PC-9 (cell line): ENCODE measurements around the gene EWSR1. TPM values are rescaled to one million over a fixed set of nuclear protein-coding genes. Genes with fewer than 3 reads are reported as not detected.

ENCODE experiments used
- BruUV-seq: library from RNA; stranded (reverse); fragments of 400-500 nt; replicated peaks from 2 replicates; lab custom pipeline; 2021; lab: Mats Ljungman, UMichigan
- CTCF ChIA-PET: fragments of 300-600 bp; sonication (Branson Sonifier 250); formaldehyde crosslinking; loops from one replicate; lab custom pipeline; 2022; ENCODE audit warnings: antibody characterized with exemption; lab: Charles Lee
- POLR2A ChIA-PET: fragments of 300-600 bp; sonication (Branson Sonifier 250); formaldehyde crosslinking; loops from one replicate; lab custom pipeline; 2022; ENCODE audit warnings: antibody characterized with exemption; ENCODE audit not compliant: unreplicated experiment; lab: Charles Lee
- DNase-seq, 2 experiments: peaks; one replicate each; pipeline versions ENCODE4 v3.0.0 to v3.0.0-alpha.2; 2015 to 2022; ENCODE audit warnings: mixed read lengths in 1 of 2
- H2AFZ ChIP-seq: fragments of 200-600 bp; sonication (generic); 2 replicates; pipeline ENCODE4 v1.8.1; 2017; ENCODE audit warnings: antibody characterized with exemption
- H3F3A ChIP-seq: fragments of 200-600 bp; sonication (generic); 2 replicates; pipeline ENCODE4 v1.8.1; 2017; ENCODE audit warnings: antibody characterized with exemption, mild to moderate bottlenecking, low read depth; ENCODE audit not compliant: insufficient read depth
- H3K27ac ChIP-seq: fragments of 200-600 bp; sonication (generic); 2 replicates; pipeline ENCODE4 v1.6.1; 2016; ENCODE audit warnings: mixed run types
- H3K27me3 ChIP-seq: fragments of 200-600 bp; sonication (generic); 2 replicates; pipeline ENCODE4 v1.6.1; 2016; ENCODE audit warnings: low read depth, mixed run types; ENCODE audit not compliant: insufficient read depth
- H3K36me3 ChIP-seq: fragments of 200-600 bp; sonication (generic); 2 replicates; pipeline ENCODE4 v1.6.1; 2016; ENCODE audit warnings: low read depth, mixed run types
- H3K4me1 ChIP-seq: fragments of 200-600 bp; sonication (generic); replicated peaks from 2 replicates; pipeline ENCODE4 v1.6.1; 2016; ENCODE audit warnings: mixed run types; ENCODE audit not compliant: insufficient read depth
- H3K4me2 ChIP-seq: fragments of 200-600 bp; sonication (generic); 2 replicates; pipeline ENCODE4 v1.6.1; 2017; ENCODE audit warnings: mixed run types
- H3K4me3 ChIP-seq: fragments of 200-600 bp; sonication (generic); 2 replicates; pipeline ENCODE4 v1.6.1; 2016; ENCODE audit warnings: mixed run types
- H3K79me2 ChIP-seq: fragments of 200-600 bp; sonication (generic); 2 replicates; pipeline ENCODE4 v1.6.1; 2017; ENCODE audit warnings: low read depth, mixed run types
- H3K9me2 ChIP-seq: fragments of 200-600 bp; sonication (generic); 2 replicates; pipeline ENCODE4 v1.8.1; 2017; ENCODE audit warnings: mild to moderate bottlenecking; ENCODE audit not compliant: insufficient read depth
- H3K9me3 ChIP-seq: fragments of 200-600 bp; sonication (generic); 2 replicates; pipeline ENCODE4 v1.8.1; 2016; ENCODE audit warnings: low read depth; ENCODE audit not compliant: insufficient read depth
- H4K20me1 ChIP-seq: fragments of 200-600 bp; sonication (generic); 2 replicates; pipeline ENCODE4 v1.8.1; 2017; ENCODE audit not compliant: insufficient read depth
- EZH2 ChIP-seq: fragments of 200-600 bp; sonication (generic); IDR thresholded peaks from 2 replicates; pipeline ENCODE4 v1.8.0; 2017; ENCODE audit warnings: antibody characterized with exemption, low read depth
- intact Hi-C: fragments of 100-400 bp; cut with micrococcal nuclease; formaldehyde crosslinking; loops from one replicate; pipeline ENCODE4 v1.10.0; 2022; ENCODE audit not compliant: unreplicated experiment
- total RNA-seq: library from RNA; stranded (reverse); gene quantifications from 2 replicates; pipeline ENCODE4 v1.2.3, GENCODE V29; 2021
- TF ChIP-seq, protein P1 (sequence below): fragments of 200-600 bp; sonication (generic); conservative IDR thresholded peaks from 2 replicates; pipeline ENCODE4 v1.6.1; 2017; ENCODE audit warnings: mixed run types, antibody characterized with exemption, mild to moderate bottlenecking, moderate library complexity

Gene EWSR1
- total RNA-seq, 1 experiment from 2014 or later, result 200 TPM

DNA sequence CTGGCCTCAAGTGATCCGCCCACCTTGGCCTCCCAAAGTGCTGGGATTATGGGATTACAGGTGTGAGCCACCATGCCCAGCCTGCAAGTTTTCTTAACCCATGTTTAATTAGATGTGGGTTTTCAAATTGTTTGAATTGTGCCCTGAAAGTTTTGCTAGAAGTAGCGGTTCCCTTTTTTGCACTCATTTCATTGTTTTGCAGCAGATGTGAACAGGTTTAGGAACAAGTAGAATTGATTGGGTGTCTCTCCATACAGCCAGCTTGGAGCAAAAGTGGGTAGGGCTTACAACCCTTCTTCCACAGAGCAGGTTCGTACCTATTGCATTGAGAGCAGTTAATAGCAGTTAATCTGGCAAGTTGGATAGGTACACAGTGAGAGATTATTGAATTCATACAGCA, 16.1 kb downstream of the EWSR1 start:
- Histone ChIP-seq H3K4me3 (no peak overlapping the region), H3K4me2 (no peak overlapping the region), H3F3A (peaks cover 51% of the 10 kb centered on the region), H3K79me2 (peaks cover 61% of the 10 kb centered on the region), H2AFZ (no peak overlapping the region), H4K20me1 (peaks cover 96% of the 10 kb centered on the region), H3K27ac (no peak overlapping the region), H3K9me3 (no peaks in the 10 kb centered on the region), H3K4me1 (no peaks in the 10 kb centered on the region), H3K27me3 (no peaks in the 10 kb centered on the region), H3K9me2 (no peaks in the 10 kb centered on the region), H3K36me3 (peaks cover 67% of the 10 kb centered on the region)
- TF ChIP-seq, protein P1, sequence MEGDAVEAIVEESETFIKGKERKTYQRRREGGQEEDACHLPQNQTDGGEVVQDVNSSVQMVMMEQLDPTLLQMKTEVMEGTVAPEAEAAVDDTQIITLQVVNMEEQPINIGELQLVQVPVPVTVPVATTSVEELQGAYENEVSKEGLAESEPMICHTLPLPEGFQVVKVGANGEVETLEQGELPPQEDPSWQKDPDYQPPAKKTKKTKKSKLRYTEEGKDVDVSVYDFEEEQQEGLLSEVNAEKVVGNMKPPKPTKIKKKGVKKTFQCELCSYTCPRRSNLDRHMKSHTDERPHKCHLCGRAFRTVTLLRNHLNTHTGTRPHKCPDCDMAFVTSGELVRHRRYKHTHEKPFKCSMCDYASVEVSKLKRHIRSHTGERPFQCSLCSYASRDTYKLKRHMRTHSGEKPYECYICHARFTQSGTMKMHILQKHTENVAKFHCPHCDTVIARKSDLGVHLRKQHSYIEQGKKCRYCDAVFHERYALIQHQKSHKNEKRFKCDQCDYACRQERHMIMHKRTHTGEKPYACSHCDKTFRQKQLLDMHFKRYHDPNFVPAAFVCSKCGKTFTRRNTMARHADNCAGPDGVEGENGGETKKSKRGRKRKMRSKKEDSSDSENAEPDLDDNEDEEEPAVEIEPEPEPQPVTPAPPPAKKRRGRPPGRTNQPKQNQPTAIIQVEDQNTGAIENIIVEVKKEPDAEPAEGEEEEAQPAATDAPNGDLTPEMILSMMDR, result no peak
- no peak for TF ChIP-seq EZH2
- no peak for DNase-seq
- POLR2A ChIA-PET, result no interaction called here
- intact Hi-C loops, result no loop called here
- no TSS peak for BruUV-seq
- CTCF ChIA-PET, result no interaction called here

DNA sequence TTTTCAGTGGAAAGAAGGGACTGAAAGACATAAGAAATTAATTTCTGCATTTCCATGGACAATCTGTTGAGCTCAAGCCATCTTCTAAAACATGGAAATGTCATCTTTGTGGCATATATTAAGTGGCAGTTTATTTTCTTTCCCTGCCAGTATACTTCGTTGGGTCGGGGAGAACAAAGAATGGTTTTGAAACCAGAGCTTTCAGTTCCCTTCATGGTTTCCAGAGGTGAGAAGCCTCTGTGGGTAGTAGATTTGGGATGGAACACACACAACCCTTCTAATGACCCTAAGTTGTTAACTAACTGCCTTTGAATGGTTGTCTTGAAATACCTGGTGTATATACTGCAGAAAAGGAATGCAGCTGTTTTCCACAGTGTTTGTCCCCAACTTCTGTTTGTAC, 20.8 kb downstream of the EWSR1 start:
- intact Hi-C loops, result no loop called here
- Histone ChIP-seq H3K27me3 (no peaks in the 10 kb centered on the region), H3K9me3 (no peaks in the 10 kb centered on the region), H3K4me3 (no peak overlapping the region), H3K4me1 (no peaks in the 10 kb centered on the region), H3K79me2 (peaks cover 37% of the 10 kb centered on the region), H2AFZ (no peak overlapping the region), H3K9me2 (no peaks in the 10 kb centered on the region), H3F3A (peaks cover 75% of the 10 kb centered on the region), H4K20me1 (peaks cover 86% of the 10 kb centered on the region), H3K27ac (no peak overlapping the region), H3K36me3 (peaks cover 81% of the 10 kb centered on the region), H3K4me2 (no peak overlapping the region)
- no peak for DNase-seq
- ChIA-PET CTCF (no interaction called here), POLR2A (interaction anchor here (0.5 kb wide), 1 partner anchor 9 kb away, joined by 3 read pairs; no protein-coding TSS in a partner anchor)
- TF ChIP-seq EZH2, result no peak
- TF ChIP-seq, protein P1, result no peak
- BruUV-seq, result no TSS peak

DNA sequence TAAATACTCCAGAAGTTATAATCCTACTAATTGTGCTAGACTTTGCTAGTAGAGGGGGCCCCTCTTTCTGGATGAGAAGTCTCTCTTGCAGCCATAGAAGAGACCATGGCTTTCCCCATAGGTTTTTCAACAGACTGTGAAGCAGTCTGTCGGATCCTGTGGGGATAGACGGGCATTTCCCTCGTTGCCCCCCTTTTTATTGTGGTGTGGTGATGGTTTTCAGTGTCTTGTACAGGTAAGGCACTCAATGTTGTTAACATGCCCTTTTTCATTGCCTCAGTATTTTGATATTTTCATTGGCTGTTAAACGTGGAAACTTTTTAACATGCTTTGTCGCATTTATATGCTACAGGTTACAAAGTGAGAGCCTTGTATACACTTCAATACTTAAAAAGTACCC, 22.0 kb downstream of the EWSR1 start:
- H3K27ac ChIP-seq, result no peak overlapping the region
- no TSS peak for BruUV-seq
- H3K36me3 ChIP-seq, result peaks cover 82% of the 10 kb centered on the region
- H3K9me2 ChIP-seq, result no peaks in the 10 kb centered on the region
- ChIA-PET POLR2A (no interaction called here), CTCF (no interaction called here)
- H3K27me3 ChIP-seq, result no peaks in the 10 kb centered on the region
- no peaks in the 10 kb centered on the region for H3K4me1 ChIP-seq
- peaks cover 74% of the 10 kb centered on the region for H3F3A ChIP-seq
- no peak overlapping the region for H2AFZ ChIP-seq
- no peak overlapping the region for H3K4me3 ChIP-seq
- no peak overlapping the region for H3K4me2 ChIP-seq
- intact Hi-C loops, result no loop called here
- H3K79me2 ChIP-seq, result peaks cover 27% of the 10 kb centered on the region
- TF ChIP-seq, protein P1, result no peak
- no peak for TF ChIP-seq EZH2
- no peak for DNase-seq
- H3K9me3 ChIP-seq, result no peaks in the 10 kb centered on the region
- H4K20me1 ChIP-seq, result peaks cover 84% of the 10 kb centered on the region
